ENCODE measurements around the gene LMF2.

The LMF2 gene

GRCh38 chr22:50504369-50505211 lies 2.9 kb downstream of the LMF2 start:
- in situ Hi-C loops (cut with MboI; ENCODE audit: low sequenced_read_pairs): no loop called here

- in situ Hi-C loops (cut with MboI; ENCODE audit: low sequenced_read_pairs): no loop called here
Observed at GRCh38 chr22:50503475-50504145, 3.9 kb downstream of the LMF2 start.

GRCh38 chr22:50502628-50503474 lies 4.7 kb downstream of the LMF2 start:
- in situ Hi-C loops (cut with MboI; ENCODE audit: low sequenced_read_pairs): no loop called here

GRCh38 chr22:50502096-50502495 lies 5.4 kb downstream of the LMF2 start:
- in situ Hi-C loops (cut with MboI; ENCODE audit: low sequenced_read_pairs): no loop called here

DNA sequence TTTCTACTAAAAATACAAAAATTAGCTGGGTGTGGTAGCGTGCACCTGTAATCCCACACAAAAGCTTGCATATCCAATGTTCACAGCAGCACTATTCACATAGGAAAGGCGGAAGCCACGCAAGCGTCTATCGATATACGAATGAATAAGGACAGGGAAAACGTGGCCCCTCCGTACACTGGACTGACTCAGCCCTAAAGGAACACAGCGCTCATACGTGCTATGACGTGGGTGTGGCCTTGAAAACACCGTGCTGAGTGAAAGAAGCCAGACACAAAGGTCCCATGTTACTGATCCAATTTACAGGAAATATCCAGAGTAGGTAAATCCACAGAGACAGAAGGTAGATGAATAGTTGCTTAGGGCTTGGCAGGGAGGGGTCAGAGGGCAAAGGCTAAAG lies 7.0 kb downstream of the LMF2 start:
- in situ Hi-C loops (cut with MboI; ENCODE audit: low sequenced_read_pairs): no loop called here

- in situ Hi-C loops (cut with MboI; ENCODE audit: low sequenced_read_pairs): loop anchor here (10.0 kb wide), 1 partner anchor 244 kb away; the partner anchor contains the start of gene HDAC10
Observed at GRCh38 chr22:50498322-50498890, 9.1 kb downstream of the LMF2 start.

- in situ Hi-C loops (cut with MboI; ENCODE audit: low sequenced_read_pairs): loop anchor here (10.0 kb wide), 1 partner anchor 242 kb away; the partner anchor contains the start of gene HDAC10
Observed at GRCh38 chr22:50497093-50497492, 10.4 kb downstream of the LMF2 start.

GRCh38 chr22:50490531-50491308 lies 16.8 kb downstream of the LMF2 start:
- in situ Hi-C loops (cut with MboI; ENCODE audit: low sequenced_read_pairs): loop anchor here (10.0 kb wide), 1 partner anchor 236 kb away; the partner anchor contains the start of gene HDAC10

- in situ Hi-C loops (cut with MboI; ENCODE audit: low sequenced_read_pairs): loop anchor here (10.0 kb wide), 1 partner anchor 235 kb away; the partner anchor contains the start of gene HDAC10
Observed at GRCh38 chr22:50489363-50490243, 17.9 kb downstream of the LMF2 start.

GRCh38 chr22:50488886-50489285 lies 18.6 kb downstream of the LMF2 start:
- in situ Hi-C loops (cut with MboI; ENCODE audit: low sequenced_read_pairs): no loop called here

- in situ Hi-C loops (cut with MboI; ENCODE audit: low sequenced_read_pairs): no loop called here
Observed at GRCh38 chr22:50488006-50488677, 19.4 kb downstream of the LMF2 start.

DNA sequence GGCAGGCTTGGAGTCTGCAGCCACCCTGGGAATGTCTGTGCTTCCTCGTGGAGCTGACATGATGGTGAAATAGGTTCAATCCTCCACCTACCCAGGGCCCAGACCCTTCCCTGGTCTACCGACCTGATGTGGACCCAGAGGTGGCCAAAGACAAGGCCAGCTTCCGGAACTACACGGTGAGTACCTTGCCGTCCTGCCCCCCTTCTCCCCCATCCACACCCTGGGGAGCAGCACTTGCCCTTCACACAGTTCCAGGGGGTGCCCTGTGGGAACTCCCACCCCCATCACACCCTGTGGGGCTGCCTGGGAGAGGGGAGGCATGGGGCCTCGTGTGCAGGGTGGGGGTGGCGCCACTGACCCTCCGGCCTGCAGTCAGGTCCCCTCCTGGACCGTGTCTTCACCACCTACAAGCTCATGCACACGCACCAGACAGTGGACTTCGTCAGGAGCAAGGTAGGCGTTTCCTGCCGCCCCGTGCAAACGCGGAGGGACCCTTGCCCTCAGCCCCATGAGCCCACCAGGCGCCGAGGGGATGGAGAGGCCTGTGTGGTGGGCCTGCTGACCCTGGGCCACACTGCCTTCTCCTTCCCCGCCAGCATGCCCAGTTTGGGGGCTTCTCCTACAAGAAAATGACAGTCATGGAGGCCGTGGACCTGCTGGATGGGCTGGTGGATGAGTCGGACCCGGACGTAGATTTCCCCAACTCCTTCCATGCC lies 20.1 kb downstream of the LMF2 start:
- in situ Hi-C loops (cut with MboI; ENCODE audit: low sequenced_read_pairs): no loop called here

DNA sequence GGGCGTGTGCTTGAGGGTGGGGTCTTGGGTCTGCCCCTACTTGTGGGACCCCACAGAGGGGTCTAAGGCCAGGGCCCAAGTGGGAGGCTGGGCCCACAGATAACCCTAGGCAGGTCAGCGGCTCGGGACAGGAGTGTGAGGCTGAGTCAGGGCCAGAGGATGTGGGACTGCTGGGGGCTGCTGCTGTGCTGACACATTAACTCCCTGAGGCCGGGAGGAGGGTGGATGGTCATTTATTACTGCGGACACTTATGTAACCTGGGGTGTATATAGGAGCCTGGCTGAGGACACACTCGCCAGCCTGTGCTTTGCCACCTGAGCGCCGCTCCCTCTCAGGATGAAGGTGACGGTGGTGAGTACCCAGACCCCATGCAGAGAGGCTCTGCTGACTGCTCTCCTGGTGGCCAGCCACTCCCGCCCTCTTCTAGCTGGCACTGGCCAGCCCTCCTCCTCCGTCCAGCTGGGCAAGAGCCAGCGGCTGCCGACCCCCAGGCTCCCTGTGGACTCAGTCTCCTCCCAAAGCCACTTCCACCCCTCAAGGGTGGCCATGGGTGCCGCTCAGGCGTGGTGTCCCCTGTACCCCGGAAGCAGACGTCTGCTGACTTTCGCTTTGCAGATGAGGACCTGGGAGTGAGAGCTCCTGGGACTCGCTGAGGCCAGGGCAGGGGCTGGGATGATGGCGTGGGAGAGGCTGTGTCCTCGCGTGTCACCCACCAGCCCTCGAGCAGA lies 20.8 kb downstream of the LMF2 start, which contains the start of gene MIOX:
TSS of gene MIOX (plus strand) at position 299 of the 729 bp plus-strand sequence. CDS start at position 338, 39 bp downstream.
- in situ Hi-C loops (cut with MboI; ENCODE audit: low sequenced_read_pairs): no loop called here

- in situ Hi-C loops (cut with MboI; ENCODE audit: low sequenced_read_pairs): no loop called here
Observed at GRCh38 chr22:50485221-50486131, 22.0 kb downstream of the LMF2 start.

- in situ Hi-C loops (cut with MboI; ENCODE audit: low sequenced_read_pairs): no loop called here
Observed at GRCh38 chr22:50483977-50484853, 23.3 kb downstream of the LMF2 start.

Measured in HL-60/S4 treated with retinoic acid at 250 ng/mL for 4 days and 3 days (cell line).